ENCODE data around the gene FGF8. TPM values are rescaled to one million over a fixed set of nuclear protein-coding genes. Genes with fewer than 3 reads are reported as not detected.

The FGF8 gene
- total RNA-seq, 2 experiments from 2014 or later: 0.38 TPM; not detected in 1

GRCh38 chr10:101769541-101770180 lies 6.3 kb downstream of the FGF8 start:
- ATAC-seq (no peak), DNase-seq (no peak)
- Mint-ChIP-seq H3K27me3 (peaks cover 49% of the 10 kb centered on the region), H3K36me3 (ENCODE audit: low read depth) (no peaks in the 10 kb centered on the region), H3K27ac (no peak overlapping the region), H3K4me3 (no peak overlapping the region), H3K4me1 (ENCODE audit: low read depth) (peaks cover 8% of the 10 kb centered on the region), H3K9me3 (no peaks in the 10 kb centered on the region)
- intact Hi-C loops (cut with micrococcal nuclease): no loop called here
- CTCF ChIA-PET: interaction anchor here (0.8 to 1.6 kb wide), 3 partner anchors 11 to 14 kb away, joined by 3 to 5 read pairs (median 4); partner anchors contain the start of gene NPM3
- POLR2A ChIA-PET: interaction anchor here (0.5 kb wide), 1 partner anchor 12 kb away, joined by 3 read pairs; no protein-coding TSS in a partner anchor
- TF ChIP-seq CTCF (IDR thresholded peaks at IDR 0.05): no peak

GRCh38 chr10:101768791-101769170 lies 7.1 kb downstream of the FGF8 start:
- POLR2A ChIA-PET: no interaction called here
- no peak for TF ChIP-seq CTCF (IDR thresholded peaks at IDR 0.05)
- Mint-ChIP-seq H3K9me3 (no peaks in the 10 kb centered on the region), H3K27me3 (peaks cover 41% of the 10 kb centered on the region), H3K4me1 (ENCODE audit: low read depth) (peaks cover 4% of the 10 kb centered on the region), H3K36me3 (ENCODE audit: low read depth) (no peaks in the 10 kb centered on the region), H3K27ac (no peak overlapping the region), H3K4me3 (no peak overlapping the region)
- no peak for ATAC-seq
- DNase-seq: no peak
- intact Hi-C loops (cut with micrococcal nuclease): no loop called here
- CTCF ChIA-PET: interaction anchor here (0.8 to 1.6 kb wide), 3 partner anchors 12 to 15 kb away, joined by 3 to 5 read pairs (median 4); partner anchors contain the start of gene NPM3

DNA sequence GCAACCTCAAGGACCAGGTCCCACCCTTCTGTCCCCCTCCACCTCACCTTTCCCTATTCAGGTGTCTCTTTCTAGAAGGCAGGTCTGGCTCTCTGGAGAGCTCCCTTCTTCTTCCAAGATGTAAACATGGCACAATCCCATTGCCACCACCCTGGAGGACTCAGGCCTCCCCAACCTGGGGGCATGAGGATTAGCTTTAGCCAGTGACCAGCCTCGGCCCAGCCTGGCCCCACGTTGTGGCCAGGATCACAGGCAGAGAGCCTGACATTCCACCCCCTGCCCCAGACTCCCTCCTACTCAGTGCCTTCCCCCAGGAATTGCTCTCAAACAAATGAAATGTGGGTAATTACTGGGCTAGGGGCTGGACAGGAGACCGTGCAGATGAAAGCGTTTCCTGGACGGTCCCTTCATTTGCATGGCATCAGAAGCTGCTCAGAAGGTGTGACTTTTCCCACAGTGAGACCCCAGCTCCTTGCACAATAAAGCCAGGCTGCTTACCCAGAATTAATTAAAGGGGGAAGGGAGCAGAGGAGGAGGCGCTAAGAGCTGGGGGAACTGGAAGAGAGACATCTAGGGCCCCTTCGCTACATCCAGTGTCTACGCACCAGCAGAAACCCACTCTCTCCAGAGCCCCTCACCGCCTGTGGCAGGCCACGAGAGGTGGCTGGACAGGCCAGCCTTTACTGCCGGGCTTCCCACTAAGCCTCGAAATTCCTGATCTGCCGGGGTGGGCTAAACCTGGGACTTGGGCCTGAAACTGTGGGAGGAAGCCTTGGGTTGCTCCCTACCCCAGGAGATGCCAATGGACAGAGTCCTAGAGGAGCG lies 7.7 kb downstream of the FGF8 start:
- intact Hi-C loops (cut with micrococcal nuclease): no loop called here
- POLR2A ChIA-PET: no interaction called here
- TF ChIP-seq CTCF (IDR thresholded peaks at IDR 0.05): no peak
- ATAC-seq (no peak), DNase-seq (no peak)
- Mint-ChIP-seq H3K4me3 (no peak overlapping the region), H3K4me1 (ENCODE audit: low read depth) (no peaks in the 10 kb centered on the region), H3K27me3 (peaks cover 35% of the 10 kb centered on the region), H3K36me3 (ENCODE audit: low read depth) (no peaks in the 10 kb centered on the region), H3K9me3 (no peaks in the 10 kb centered on the region), H3K27ac (no peak overlapping the region)
- CTCF ChIA-PET: interaction anchor here (0.8 to 1.6 kb wide), 5 partner anchors 12 to 25 kb away, joined by 3 to 5 read pairs (median 3); partner anchors contain the start of gene NPM3

- intact Hi-C loops (cut with micrococcal nuclease): no loop called here
- Mint-ChIP-seq H3K27me3 (peaks cover 29% of the 10 kb centered on the region), H3K36me3 (ENCODE audit: low read depth) (no peaks in the 10 kb centered on the region), H3K4me1 (ENCODE audit: low read depth) (no peaks in the 10 kb centered on the region), H3K27ac (no peak overlapping the region), H3K9me3 (no peaks in the 10 kb centered on the region), H3K4me3 (no peak overlapping the region)
- POLR2A ChIA-PET: no interaction called here
- DNase-seq (no peak), ATAC-seq (no peak)
- CTCF ChIA-PET: interaction anchor here (0.9 to 1.1 kb wide), 2 partner anchors 14 to 26 kb away, joined by 3 read pairs; no protein-coding TSS in a partner anchor
- TF ChIP-seq CTCF (IDR thresholded peaks at IDR 0.05): no peak
Observed at GRCh38 chr10:101767600-101767945, 8.3 kb downstream of the FGF8 start.
